Spleen (tissue), 11 donors: Measurements from ENCODE around the gene ELN. TPM values are rescaled to one million over a fixed set of nuclear protein-coding genes. Genes with fewer than 3 reads are reported as not detected.
"Not testable (repeated sequence)": the region's sequence is repeated elsewhere in the genome, so short reads cannot be mapped to it uniquely, and the experiment has no call there.

Experiments
- DNase-seq: peaks from one replicate; pipeline ENCODE4 v3.0.0-alpha.2; 2020
- H3K27ac ChIP-seq, 8 donors: fragments of 200-600 bp; sonication (generic) in 7 of 8; 1 replicate in 4 of 8; 2 replicates in 4 of 8; pipeline versions ENCODE4 v1.5.0 to v1.8.0; 2016 to 2021; ENCODE audit warnings: inconsistent platforms in 4 of 8, mild to moderate bottlenecking in 4 of 8, moderate library complexity in 1 of 8
- H3K27me3 ChIP-seq, 7 donors: fragments of 200-600 bp; sonication (generic) in 6 of 7; replicated peaks in 1 of 7; 1 replicate in 4 of 7; 2 replicates in 3 of 7; pipeline versions ENCODE4 v1.5.0 to v1.8.0; 2016 to 2021; ENCODE audit warnings: inconsistent platforms in 3 of 7, mild to moderate bottlenecking in 1 of 7
- H3K36me3 ChIP-seq, 6 donors: fragments of 200-600 bp; sonication (generic) in 5 of 6; 1 replicate in 4 of 6; 2 replicates in 2 of 6; pipeline versions ENCODE4 v1.5.0 to v1.8.0; 2016 to 2021; ENCODE audit warnings: inconsistent platforms in 2 of 6
- H3K4me1 ChIP-seq, 6 donors: fragments of 200-600 bp; sonication (generic) in 5 of 6; 1 replicate in 3 of 6; 2 replicates in 3 of 6; pipeline versions ENCODE4 v1.5.0 to v1.8.0; 2016 to 2021; ENCODE audit warnings: inconsistent platforms in 3 of 6
- H3K4me3 ChIP-seq, 8 donors: fragments of 200-600 bp; sonication (generic) in 7 of 8; 1 replicate in 4 of 8; 2 replicates in 4 of 8; pipeline versions ENCODE4 v1.5.0 to v1.8.0; 2016 to 2021; ENCODE audit warnings: inconsistent platforms in 4 of 8, mild to moderate bottlenecking in 4 of 8, moderate library complexity in 2 of 8
- H3K9me3 ChIP-seq, 8 donors: fragments of 200-600 bp; sonication (generic) in 7 of 8; 1 replicate in 4 of 8; 2 replicates in 4 of 8; pipeline versions ENCODE4 v1.5.0 to v1.8.0; 2016 to 2021; ENCODE audit warnings: inconsistent platforms in 4 of 8
- CTCF ChIP-seq, 11 experiments: fragments of 200-600 bp in 7 of 11; fragments of 450-650 bp in 4 of 11; sonication (generic) in 4 of 11; IDR thresholded peaks in 8 of 11; conservative IDR thresholded peaks in 3 of 11; 1 replicate in 7 of 11; 2 replicates in 4 of 11; pipeline versions ENCODE4 v1.4.0 to v1.8.0; 2016 to 2021; ENCODE audit warnings: antibody characterized with exemption in 11 of 11, inconsistent platforms in 4 of 11, mild to moderate bottlenecking in 1 of 11
- POLR2A ChIP-seq, 3 donors: fragments of 450-650 bp; IDR thresholded peaks; one replicate each; pipeline ENCODE4 v1.5.1; 2017; ENCODE audit warnings: antibody characterized with exemption in 3 of 3, mild to moderate bottlenecking in 1 of 3
- POLR2AphosphoS5 ChIP-seq, 3 donors: sonication (generic); formaldehyde crosslinking; IDR thresholded peaks; one replicate each; pipeline ENCODE4 v1.5.1; 2017; ENCODE audit warnings: antibody characterized with exemption in 3 of 3
- WGBS, 5 donors: extraction: QIAGEN DNeasy Blood & Tissue Kit in 3 of 5; methylation state at CpG; one replicate each; pipeline versions ENCODE4 v1.1.5 to v1.1.7; 2013 to 2018; 5-methylcytosine and 5-hydroxymethylcytosine counted together
- intact Hi-C: fragments of 100-400 bp; cut with DNase I; formaldehyde crosslinking; loops from one replicate; pipeline ENCODE4 v1.15.0; 2023; ENCODE audit warnings: low total_unique reads
- polyA plus RNA-seq, 3 donors: library from polyadenylated mRNA; stranded (reverse); fragments of 200-250 nt; gene quantifications; one replicate each; pipeline ENCODE4 v1.2.1, GENCODE V29; 2013
- total RNA-seq, 7 donors: library from RNA; depleted of rRNA in 3 of 7; stranded (reverse); fragments of >200 nt in 3 of 7; fragmentation: NEBNext Ultra II Directional in 4 of 7; extraction: Animal tissue kit (Norgen Biotek cat#: 25700) in 4 of 7; gene quantifications; one replicate each; pipeline versions ENCODE4 v1.1.0 to v1.2.1, GENCODE V29; 2016 to 2021
- donor health status: healthy with polysubstance abuse.
- donor health status: DM: no; HTN: no; CAD: no; lungs with moderate emphysema.
- donor health status: DM: no; HTN: no; CAD: no.
- donor health status: Bipolar disorder and iron deficiency.
- donor health status: healthy.
- donor health status: DM: no; HTN: no; CAD: no.
- donor health status: DM: yes; HTN: yes; CAD: no.

The ELN gene
- total and polyA plus RNA-seq, 10 donors: 11.1 to 94.7 (median 35.3) TPM

- Histone ChIP-seq H3K27ac (no peak overlapping the region), H3K27me3 (no peaks in the 10 kb centered on the region), H3K4me3 (no peak overlapping the region), H3K4me1 (peaks cover 0 to 30% (median 10%) of the 10 kb centered on the region in 6 donors), H3K36me3 (peaks cover 0 to 44% (median under 1%) of the 10 kb centered on the region in 6 donors), H3K9me3 (no peaks in the 10 kb centered on the region)
- DNase-seq: no peak
- intact Hi-C loops: no loop called here
- TF ChIP-seq POLR2A (IDR thresholded peaks at IDR 0.05) (no peak), POLR2AphosphoS5 (IDR thresholded peaks at IDR 0.05) (no peak), CTCF (IDR thresholded peaks at IDR 0.05 in 8 of 11, conservative IDR thresholded peaks at IDR 0.05 in 3 of 11) (no peak)
- WGBS, 5 donors: 72 to 93% (median 82%) methylated on average over 9 of the region's 9 CpGs
These were observed 15.6 kb downstream of the ELN start for GRCh38 chr7:74043523-74043951.

DNA sequence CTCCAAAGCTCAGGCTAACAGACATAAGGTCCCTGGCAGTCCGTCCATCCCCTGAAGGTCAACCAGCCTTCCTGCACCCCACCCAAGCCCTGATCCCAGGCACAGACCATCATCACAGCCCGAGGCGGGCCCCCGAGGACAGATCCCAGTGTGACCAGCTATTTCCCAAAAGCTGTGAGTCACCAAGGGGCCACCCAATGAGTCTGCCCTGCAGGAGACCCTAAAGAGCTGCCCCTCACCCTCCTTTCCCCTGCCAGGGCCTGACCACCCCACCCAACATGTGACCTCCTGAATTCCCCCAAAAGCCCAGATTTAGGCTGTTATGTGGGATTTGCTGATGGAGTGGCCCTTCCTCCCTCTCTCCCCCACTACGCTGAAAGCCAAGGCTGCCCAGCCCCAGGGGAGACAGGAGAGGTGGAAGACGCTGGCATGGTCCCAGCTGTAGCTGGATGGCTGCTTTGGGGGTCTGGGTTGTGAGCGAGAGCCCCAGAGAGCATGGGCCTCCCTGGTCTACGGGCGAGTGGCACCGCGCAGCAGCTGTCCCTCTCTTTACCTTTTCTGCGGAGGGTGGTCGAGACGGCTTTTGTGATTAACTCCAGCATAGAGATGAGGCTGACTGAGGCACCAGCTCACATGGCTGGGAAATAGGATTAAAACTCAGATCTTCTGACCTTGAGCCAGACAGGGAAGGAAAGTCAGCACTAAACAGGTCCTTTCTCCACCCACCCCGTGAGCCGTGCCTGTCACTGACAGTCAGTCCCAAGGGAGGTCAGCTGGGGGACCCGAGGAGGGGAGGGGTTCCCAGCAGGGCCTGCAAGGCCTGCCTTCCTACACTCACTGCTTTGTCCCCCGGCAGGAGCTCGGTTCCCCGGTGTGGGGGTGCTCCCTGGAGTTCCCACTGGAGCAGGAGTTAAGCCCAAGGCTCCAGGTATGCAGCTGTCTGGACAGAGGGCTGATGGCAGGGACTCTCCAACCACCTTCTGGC is 16.7 kb downstream of the ELN start:
- Histone ChIP-seq H3K27me3 (no peaks in the 10 kb centered on the region), H3K27ac (peak overlapping the region in 3 of 8 donors; percentile 20 to 40 (median 38)), H3K4me1 (peaks cover 0 to 30% (median 10%) of the 10 kb centered on the region in 6 donors), H3K4me3 (no peak overlapping the region), H3K9me3 (no peaks in the 10 kb centered on the region), H3K36me3 (peaks cover 0 to 46% (median 4%) of the 10 kb centered on the region in 6 donors)
- no peak for DNase-seq
- intact Hi-C loops: no loop called here
- WGBS, 5 donors: 64 to 81% (median 77%) methylated on average over 13 to 20 of the region's 20 CpGs
- TF ChIP-seq POLR2A (IDR thresholded peaks at IDR 0.05) (no peak), CTCF (IDR thresholded peaks at IDR 0.05 in 8 of 11, conservative IDR thresholded peaks at IDR 0.05 in 3 of 11) (no peak), POLR2AphosphoS5 (IDR thresholded peaks at IDR 0.05) (no peak)

- H3K36me3 ChIP-seq: peaks cover 0 to 57% (median 4%) of the 10 kb centered on the region in 6 donors
- H3K4me1 ChIP-seq: peaks cover 0 to 30% (median 10%) of the 10 kb centered on the region in 6 donors
- DNase-seq, H3K4me3 ChIP-seq, intact Hi-C loops, H3K27ac ChIP-seq, H3K9me3 ChIP-seq, H3K27me3 ChIP-seq: not testable (repeated sequence)
- 87 to 99% (median 92%) methylated on average over 6 to 7 of the region's 7 CpGs for WGBS, 5 donors
These were observed 18.6 kb downstream of the ELN start for GRCh38 chr7:74046581-74046980.

DNA sequence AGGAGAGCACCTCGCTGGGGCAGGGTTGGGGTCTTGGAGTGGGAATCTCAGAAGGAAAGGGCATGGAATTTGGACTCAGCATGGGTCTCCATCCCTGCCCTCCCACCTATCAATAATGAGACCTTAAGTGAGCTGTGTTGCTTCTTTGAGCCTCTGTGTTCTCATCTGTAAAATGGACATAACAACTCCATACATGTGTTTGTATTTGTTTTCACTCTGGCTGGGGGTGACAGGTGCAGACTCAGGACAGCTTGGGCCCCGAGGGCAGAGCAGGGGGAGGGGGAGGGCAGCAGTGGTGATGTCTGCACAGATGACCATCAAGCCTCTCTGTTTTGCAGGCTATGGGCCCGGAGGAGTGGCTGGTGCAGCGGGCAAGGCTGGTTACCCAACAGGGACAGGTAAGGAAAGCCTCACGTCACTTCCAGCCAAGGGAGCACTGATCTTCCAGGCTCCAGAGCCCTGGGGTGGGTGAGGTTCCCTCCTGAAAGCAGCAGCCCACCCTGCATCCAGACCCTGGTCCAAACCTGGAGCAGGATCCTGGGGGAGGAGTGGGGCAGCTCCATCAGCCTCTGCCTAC is 19.9 kb downstream of the ELN start:
- Histone ChIP-seq H3K36me3 (peaks cover 0 to 64% (median 4%) of the 10 kb centered on the region in 6 donors), H3K9me3 (no peaks in the 10 kb centered on the region), H3K4me3 (no peak overlapping the region), H3K27me3 (peaks cover 0 to 3% (median 0%) of the 10 kb centered on the region in 7 donors), H3K4me1 (peaks cover 0 to 24% (median 7%) of the 10 kb centered on the region in 6 donors), H3K27ac (no peak overlapping the region)
- WGBS, 5 donors: 77 to 90% (median 86%) methylated on average over 4 to 5 of the region's 5 CpGs
- TF ChIP-seq CTCF (IDR thresholded peaks at IDR 0.05 in 8 of 11, conservative IDR thresholded peaks at IDR 0.05 in 3 of 11): no peak
- no peak for TF ChIP-seq POLR2A (IDR thresholded peaks at IDR 0.05)
- no peak for TF ChIP-seq POLR2AphosphoS5 (IDR thresholded peaks at IDR 0.05)
- intact Hi-C loops: no loop called here
- DNase-seq: no peak
